Neural cell (in vitro differentiated cells): Measurements from ENCODE around the gene NELL1. TPM values are rescaled to one million over a fixed set of nuclear protein-coding genes. Genes with fewer than 3 reads are reported as not detected.

Experiments used
- H2AFZ ChIP-seq: fragments of 200-600, 300-800 bp; sonication (generic), shearing (Covaris generic); 2 replicates; pipeline ENCODE4 v1.6.0; 2014; ENCODE audit warnings: low read depth, mild to moderate bottlenecking, antibody characterized with exemption, low read length, moderate library complexity
- H3F3A ChIP-seq: fragments of 200-600 bp; shearing (Covaris generic); 2 replicates; pipeline ENCODE4 v1.6.1; 2016; ENCODE audit warnings: mild to moderate bottlenecking, moderate library complexity, mixed read lengths, antibody characterized with exemption, low read length; ENCODE audit not compliant: insufficient read depth, poor library complexity, severe bottlenecking
- H3K27ac ChIP-seq: fragments of 200-600, 300-800 bp; sonication (generic), shearing (Covaris generic); 2 replicates; pipeline ENCODE4 v1.5.1; 2014; ENCODE audit warnings: mild to moderate bottlenecking, low read length, moderate library complexity
- H3K27me3 ChIP-seq: fragments of 300-800, 200-600 bp; sonication (generic), shearing (Covaris generic); 2 replicates; pipeline ENCODE4 v1.6.0; 2014; ENCODE audit warnings: mild to moderate bottlenecking, low read depth, low read length, moderate library complexity; ENCODE audit not compliant: insufficient read depth
- H3K36me3 ChIP-seq: fragments of 300-800, 200-600 bp; sonication (generic), shearing (Covaris generic); 2 replicates; pipeline ENCODE4 v1.5.1; 2014; ENCODE audit warnings: mild to moderate bottlenecking, antibody characterized with exemption, low read length, moderate library complexity; ENCODE audit not compliant: insufficient read depth
- H3K4me2 ChIP-seq: fragments of 300-800, 200-600 bp; sonication (generic), shearing (Covaris generic); 2 replicates; pipeline ENCODE4 v1.6.0; 2014; ENCODE audit warnings: mild to moderate bottlenecking, low read length
- H3K4me3 ChIP-seq: fragments of 300-800, 200-600 bp; sonication (generic), shearing (Covaris generic); 2 replicates; pipeline ENCODE4 v1.5.1; 2014; ENCODE audit warnings: mild to moderate bottlenecking, low read length, moderate library complexity
- H3K79me2 ChIP-seq: fragments of 200-600 bp; shearing (Covaris generic); replicated peaks from 2 replicates; pipeline ENCODE4 v1.6.0; 2014; ENCODE audit warnings: mild to moderate bottlenecking, low read length, moderate library complexity; ENCODE audit not compliant: insufficient read depth
- H3K9ac ChIP-seq: fragments of 300-800, 200-600 bp; sonication (generic), shearing (Covaris generic); 2 replicates; pipeline ENCODE4 v1.6.1; 2016; ENCODE audit warnings: mild to moderate bottlenecking, low read length, mixed read lengths
- H3K9me2 ChIP-seq: fragments of 200-600 bp; shearing (Covaris generic); 2 replicates; pipeline ENCODE4 v1.6.1; 2016; ENCODE audit warnings: mild to moderate bottlenecking, low read length, mixed read lengths; ENCODE audit not compliant: insufficient read depth
- H3K9me3 ChIP-seq: fragments of 200-600, 300-800 bp; sonication (generic), shearing (Covaris generic); 2 replicates; pipeline ENCODE4 v1.6.1; 2016; ENCODE audit warnings: mild to moderate bottlenecking, mixed run types, low read length, moderate library complexity, mixed read lengths
- H4K20me1 ChIP-seq: fragments of 200-600 bp; shearing (Covaris generic); 2 replicates; pipeline ENCODE4 v1.6.1; 2016; ENCODE audit warnings: mild to moderate bottlenecking, mixed run types; ENCODE audit not compliant: insufficient read depth
- CTCF ChIP-seq: fragments of 450-650 bp; IDR thresholded peaks from 2 replicates; pipeline ENCODE4 v1.5.1; 2014; ENCODE audit warnings: antibody characterized with exemption, mild to moderate bottlenecking, moderate library complexity; ENCODE audit not compliant: poor library complexity, severe bottlenecking
- EP300 ChIP-seq: fragments of 450-650 bp; conservative IDR thresholded peaks from 2 replicates; pipeline ENCODE4 v1.6.1; 2014; ENCODE audit warnings: antibody characterized with exemption, mild to moderate bottlenecking, moderate library complexity; ENCODE audit not compliant: poor library complexity, severe bottlenecking
- EZH2 ChIP-seq: fragments of 200-600, 300-800 bp; shearing (Covaris generic), sonication (generic); IDR thresholded peaks from 2 replicates; pipeline ENCODE4 v1.6.1; 2014; ENCODE audit warnings: antibody characterized with exemption, low read length, borderline replicate concordance, mild to moderate bottlenecking; ENCODE audit not compliant: insufficient read depth, poor library complexity, severe bottlenecking
- MXI1 ChIP-seq: fragments of 450-650 bp; conservative IDR thresholded peaks from 2 replicates; pipeline ENCODE4 v1.6.1; 2014; ENCODE audit warnings: antibody characterized with exemption, mild to moderate bottlenecking; ENCODE audit not compliant: poor library complexity, severe bottlenecking
- POLR2AphosphoS5 ChIP-seq: IDR thresholded peaks from 2 replicates; pipeline ENCODE4 v1.6.1; 2012
- RAD21 ChIP-seq: fragments of 450-650 bp; conservative IDR thresholded peaks from 2 replicates; pipeline ENCODE4 v1.6.1; 2014; ENCODE audit warnings: antibody characterized with exemption, mild to moderate bottlenecking, moderate library complexity
- REST ChIP-seq: IDR thresholded peaks from 2 replicates; pipeline ENCODE4 v1.6.1; 2012; ENCODE audit warnings: borderline replicate concordance
- SMC3 ChIP-seq: fragments of 450-650 bp; conservative IDR thresholded peaks from 2 replicates; pipeline ENCODE4 v1.6.1; 2014; ENCODE audit warnings: antibody characterized with exemption, mild to moderate bottlenecking, moderate library complexity; ENCODE audit not compliant: poor library complexity
- TAF1 ChIP-seq: IDR thresholded peaks from 2 replicates; pipeline ENCODE4 v1.6.1; 2012; ENCODE audit warnings: low read depth
- polyA plus RNA-seq: library from polyadenylated mRNA; depleted of rRNA; stranded (reverse); fragments of >200 nt; gene quantifications from 2 replicates; pipeline ENCODE4 v1.2.3, GENCODE V29; 2014

NELL1 gene
- polyA plus RNA-seq, 1 donor from 2014 or later, result 70.4 TPM

- Histone ChIP-seq H3K36me3 (no peaks in the 10 kb centered on the region), H3K9me3 (no peaks in the 10 kb centered on the region), H3K4me3 (no peak overlapping the region), H3F3A (no peaks in the 10 kb centered on the region), H3K79me2 (no peaks in the 10 kb centered on the region), H3K27me3 (no peaks in the 10 kb centered on the region), H3K27ac (no peak overlapping the region), H4K20me1 (no peaks in the 10 kb centered on the region), H3K9ac (no peak overlapping the region), H2AFZ (no peak overlapping the region), H3K9me2 (no peaks in the 10 kb centered on the region), H3K4me2 (no peak overlapping the region)
- TF ChIP-seq RAD21 (no peak), EZH2 (no peak), POLR2AphosphoS5 (no peak), CTCF (no peak), MXI1 (no peak), TAF1 (no peak), REST (no peak), SMC3 (no peak), EP300 (no peak)
These were observed 892.2 kb downstream of the NELL1 start for GRCh38 chr11:21561581-21561980.

- Histone ChIP-seq H3K27ac (no peak overlapping the region), H3F3A (no peaks in the 10 kb centered on the region), H3K4me3 (no peak overlapping the region), H3K36me3 (no peaks in the 10 kb centered on the region), H2AFZ (no peak overlapping the region), H3K27me3 (no peaks in the 10 kb centered on the region), H3K4me2 (no peak overlapping the region), H4K20me1 (no peaks in the 10 kb centered on the region), H3K79me2 (no peaks in the 10 kb centered on the region), H3K9me2 (no peaks in the 10 kb centered on the region), H3K9me3 (no peaks in the 10 kb centered on the region), H3K9ac (no peak overlapping the region)
- no peak for TF ChIP-seq CTCF
- TF ChIP-seq EZH2, result no peak
- no peak for TF ChIP-seq SMC3
- no peak for TF ChIP-seq RAD21
- no peak for TF ChIP-seq REST
- no peak for TF ChIP-seq MXI1
- no peak for TF ChIP-seq EP300
- no peak for TF ChIP-seq POLR2AphosphoS5
- no peak for TF ChIP-seq TAF1
These were observed 894.7 kb downstream of the NELL1 start for GRCh38 chr11:21564095-21564494.
